Erythroblast (primary cell): ENCODE data around the gene ATP6V0B.

ENCODE experiments used
- GATA1 ChIP-seq: IDR thresholded peaks from 2 replicates; pipeline ENCODE4 v1.6.1; 2011; ENCODE audit warnings: low read depth, mild to moderate bottlenecking, control low read depth, low read length, moderate library complexity
- POLR2A ChIP-seq: IDR thresholded peaks from 2 replicates; pipeline ENCODE4 v1.6.1; 2011; ENCODE audit warnings: mild to moderate bottlenecking, low read length

GRCh38 chr1:44000122-44000665 lies 25.4 kb downstream of the ATP6V0B start:
- TF ChIP-seq POLR2A (no peak), GATA1 (no peak)
